NCI-H82 (cell line): ENCODE data around the gene TMEM191C.
"Not testable (repeated sequence)": the region's sequence is repeated elsewhere in the genome, so short reads cannot be mapped to it uniquely, and the experiment has no call there.

Experiments used
- DNase-seq: peaks from one replicate; lab custom pipeline; 2025; lab: John Stamatoyannopoulos, UW

TMEM191C gene

GRCh38 chr22:21473664-21474063 is 6.5 kb downstream of the TMEM191C start:
- DNase-seq, result not testable (repeated sequence)

GRCh38 chr22:21484039-21484438 is 16.9 kb downstream of the TMEM191C start:
- DNase-seq, result not testable (repeated sequence)

GRCh38 chr22:21487723-21488122 is 20.5 kb downstream of the TMEM191C start:
- DNase-seq, result not testable (repeated sequence)

GRCh38 chr22:21489149-21489680 is 22.0 kb downstream of the TMEM191C start:
- DNase-seq, result not testable (repeated sequence)

GRCh38 chr22:21490556-21490955 is 23.4 kb downstream of the TMEM191C start:
- DNase-seq, result not testable (repeated sequence)

GRCh38 chr22:21492271-21492670 is 25.1 kb downstream of the TMEM191C start:
- not testable (repeated sequence) for DNase-seq

- DNase-seq, result not testable (repeated sequence)
Observed at GRCh38 chr22:21493789-21494782, 26.9 kb downstream of the TMEM191C start.

- DNase-seq, result not testable (repeated sequence)
Observed at GRCh38 chr22:21497984-21498383, 30.8 kb downstream of the TMEM191C start.

- not testable (repeated sequence) for DNase-seq
Observed at GRCh38 chr22:21498489-21498888, 31.3 kb downstream of the TMEM191C start.

- not testable (repeated sequence) for DNase-seq
Observed at GRCh38 chr22:21499623-21500506, 32.7 kb downstream of the TMEM191C start.

- DNase-seq, result not testable (repeated sequence)
Observed at GRCh38 chr22:21510397-21510796, 43.2 kb downstream of the TMEM191C start.

- not testable (repeated sequence) for DNase-seq
Observed at GRCh38 chr22:21512022-21512421, 44.8 kb downstream of the TMEM191C start.

GRCh38 chr22:21514117-21514516 is 46.9 kb downstream of the TMEM191C start:
- DNase-seq, result not testable (repeated sequence)

- not testable (repeated sequence) for DNase-seq
Observed at GRCh38 chr22:21515234-21515633, 48.0 kb downstream of the TMEM191C start.

GRCh38 chr22:21516522-21516921 is 49.3 kb downstream of the TMEM191C start:
- DNase-seq, result not testable (repeated sequence)

- not testable (repeated sequence) for DNase-seq
Observed at GRCh38 chr22:21516970-21517764, 50.0 kb downstream of the TMEM191C start.
